GM21619 (cell line): ENCODE data around the gene LHX8.

Source experiments
- ATAC-seq: cut with Tn5 transposase; IDR thresholded peaks from one replicate; pipeline ENCODE4 v1.9.1; 2021; ENCODE audit not compliant: unreplicated experiment

Gene LHX8

DNA sequence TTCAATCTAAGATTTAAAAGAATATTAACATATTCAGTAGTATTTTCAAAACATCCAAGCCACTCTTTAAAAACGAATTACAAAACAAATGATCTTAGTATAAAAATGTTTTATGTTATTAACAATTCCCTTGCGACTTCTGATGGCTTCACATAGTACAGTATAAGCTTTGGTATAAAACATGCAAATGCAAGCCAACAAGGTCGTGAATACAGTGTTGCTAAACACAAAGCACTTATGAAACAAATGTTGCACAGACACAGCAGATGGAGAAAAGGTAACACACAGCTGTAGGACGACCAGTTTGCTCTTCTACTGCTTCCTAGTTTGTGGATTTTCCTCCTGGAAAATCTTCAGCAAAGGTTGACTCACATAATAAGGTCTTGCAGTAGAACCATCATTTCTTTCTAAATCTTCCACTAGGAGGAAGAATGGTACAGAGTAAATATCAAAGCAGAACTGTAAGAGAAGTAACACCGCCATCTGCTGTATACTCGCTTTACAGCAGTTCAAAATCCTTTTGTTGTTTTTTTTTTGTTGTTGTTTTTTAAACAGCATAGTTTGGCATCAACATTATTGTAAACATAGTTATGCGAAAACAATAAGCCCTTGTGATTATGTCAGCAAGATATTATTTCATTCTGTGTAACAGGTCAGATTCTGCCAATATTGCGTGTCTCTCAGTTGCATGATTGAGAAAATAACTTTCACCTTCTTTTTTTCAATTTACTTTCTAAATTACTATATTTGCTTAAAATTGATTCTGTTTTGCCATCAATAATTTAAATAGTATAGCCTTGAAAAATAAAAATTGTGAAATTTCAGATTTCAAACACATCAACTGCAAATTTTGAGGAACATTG is 69.5 kb downstream of the LHX8 start:
- ATAC-seq = peak; percentile 91

DNA sequence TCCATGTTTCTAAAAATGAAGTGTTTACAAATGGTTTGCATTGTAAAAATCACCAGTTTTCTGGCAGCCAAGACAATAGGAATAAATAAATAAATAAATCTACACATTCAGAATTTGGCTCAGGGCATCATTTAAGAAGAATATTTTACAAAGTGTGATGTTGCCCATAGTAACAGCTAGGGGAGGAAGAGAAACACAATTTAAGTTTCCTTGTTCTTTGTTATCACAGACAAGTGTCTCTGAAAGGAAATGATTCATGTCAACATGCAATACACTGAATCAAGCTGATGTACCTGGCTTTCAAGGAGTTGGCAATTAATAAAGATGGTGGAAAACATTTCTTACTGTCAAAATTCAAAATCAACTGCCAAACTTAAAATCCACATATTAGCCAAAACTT is 74.7 kb downstream of the LHX8 start:
- ATAC-seq = no peak
